GM18858 (cell line): ENCODE data around the gene SLIT3.

Source experiments
- ATAC-seq: cut with Tn5 transposase; IDR thresholded peaks from one replicate; pipeline ENCODE4 v1.9.1; 2021; ENCODE audit not compliant: unreplicated experiment

SLIT3 gene

GRCh38 chr5:169299663-169300467 lies 1.1 kb downstream of the SLIT3 start:
- ATAC-seq, result no peak

GRCh38 chr5:169299191-169299662 lies 1.7 kb downstream of the SLIT3 start:
- no peak for ATAC-seq

GRCh38 chr5:169298193-169298592 lies 2.7 kb downstream of the SLIT3 start:
- ATAC-seq, result no peak

- ATAC-seq, result no peak
Measured at GRCh38 chr5:169296419-169297143, 4.4 kb downstream of the SLIT3 start.

- no peak for ATAC-seq
Measured at GRCh38 chr5:169295306-169295705, 5.6 kb downstream of the SLIT3 start.

- no peak for ATAC-seq
Measured at GRCh38 chr5:169294621-169295020, 6.3 kb downstream of the SLIT3 start.

GRCh38 chr5:169291877-169292276 lies 9.1 kb downstream of the SLIT3 start:
- ATAC-seq, result no peak

GRCh38 chr5:169290895-169291294 lies 10.0 kb downstream of the SLIT3 start:
- no peak for ATAC-seq

GRCh38 chr5:169289520-169289919 lies 11.4 kb downstream of the SLIT3 start:
- ATAC-seq, result no peak

GRCh38 chr5:169288066-169288930 lies 12.6 kb downstream of the SLIT3 start:
- no peak for ATAC-seq

GRCh38 chr5:169287529-169287928 lies 13.4 kb downstream of the SLIT3 start:
- no peak for ATAC-seq

- no peak for ATAC-seq
Measured at GRCh38 chr5:169286572-169287300, 14.2 kb downstream of the SLIT3 start.

GRCh38 chr5:169283887-169284286 lies 17.1 kb downstream of the SLIT3 start:
- ATAC-seq, result no peak

GRCh38 chr5:169281625-169282024 lies 19.3 kb downstream of the SLIT3 start:
- no peak for ATAC-seq

- no peak for ATAC-seq
Measured at GRCh38 chr5:169280696-169281095, 20.2 kb downstream of the SLIT3 start.

GRCh38 chr5:169280286-169280685 lies 20.7 kb downstream of the SLIT3 start:
- ATAC-seq, result no peak

GRCh38 chr5:169279125-169279524 lies 21.8 kb downstream of the SLIT3 start:
- ATAC-seq, result no peak

GRCh38 chr5:169273881-169274280 lies 27.1 kb downstream of the SLIT3 start:
- ATAC-seq, result no peak

GRCh38 chr5:169273451-169273850 lies 27.5 kb downstream of the SLIT3 start:
- ATAC-seq, result no peak

- ATAC-seq, result no peak
Measured at GRCh38 chr5:169272731-169273427, 28.1 kb downstream of the SLIT3 start.
